T-helper 1 cell (primary cell): ENCODE measurements around the gene PLEKHM2.
A peak's percentile ranks its signal among the peaks of the same experiment; 100 is the strongest.
"Not testable (repeated sequence)": the region's sequence is repeated elsewhere in the genome, so short reads cannot be mapped to it uniquely, and the experiment has no call there.

ENCODE experiments used
- DNase-seq, 5 donors: peaks; one replicate each; pipeline ENCODE4 v3.0.0-alpha.2; 2012 to 2020

PLEKHM2 gene

GRCh38 chr1:15676688-15677661 is 7.1 kb upstream of the PLEKHM2 start:
- no peak for DNase-seq

GRCh38 chr1:15678578-15678977 is 5.5 kb upstream of the PLEKHM2 start:
- peak in 1 of 5 donors; percentile 33 for DNase-seq

GRCh38 chr1:15680131-15680530 is 4.0 kb upstream of the PLEKHM2 start:
- DNase-seq, result no peak

- peak in 1 of 5 donors; percentile 42 for DNase-seq
Measured at GRCh38 chr1:15680561-15681348, 3.4 kb upstream of the PLEKHM2 start.

- DNase-seq, result no peak
Measured at GRCh38 chr1:15681349-15682292, 2.5 kb upstream of the PLEKHM2 start.

- no peak for DNase-seq
Measured at GRCh38 chr1:15682936-15683341, 1.2 kb upstream of the PLEKHM2 start.

GRCh38 chr1:15683345-15684039 is 628 bp upstream of the PLEKHM2 start:
- no peak for DNase-seq

- peak in 4 of 5 donors; percentile 19 to 29 (median 24) for DNase-seq
Measured at GRCh38 chr1:15684468-15685291, 560 bp downstream of the PLEKHM2 start.

GRCh38 chr1:15685820-15686219 is 1.7 kb downstream of the PLEKHM2 start:
- no peak for DNase-seq

GRCh38 chr1:15687446-15687845 is 3.3 kb downstream of the PLEKHM2 start:
- DNase-seq, result peak in 1 of 5 donors; percentile 40

GRCh38 chr1:15690317-15690716 is 6.2 kb downstream of the PLEKHM2 start:
- no peak for DNase-seq

GRCh38 chr1:15691434-15692032 is 7.4 kb downstream of the PLEKHM2 start:
- DNase-seq, result no peak

GRCh38 chr1:15692121-15692682 is 8.1 kb downstream of the PLEKHM2 start:
- no peak for DNase-seq

GRCh38 chr1:15693371-15693770 is 9.3 kb downstream of the PLEKHM2 start:
- no peak for DNase-seq

GRCh38 chr1:15696956-15697521 is 12.9 kb downstream of the PLEKHM2 start:
- DNase-seq, result peak in 1 of 5 donors; percentile 66

- DNase-seq, result no peak
Measured at GRCh38 chr1:15698201-15698600, 14.1 kb downstream of the PLEKHM2 start.

- DNase-seq, result not testable (repeated sequence)
Measured at GRCh38 chr1:15699321-15699720, 15.2 kb downstream of the PLEKHM2 start.

- no peak for DNase-seq
Measured at GRCh38 chr1:15700508-15700907, 16.4 kb downstream of the PLEKHM2 start.

- no peak for DNase-seq
Measured at GRCh38 chr1:15701784-15702183, 17.7 kb downstream of the PLEKHM2 start.
